NB4 (cell line): Measurements from ENCODE around the gene PLXNA2.

Experiments used
- DNase-seq: peaks from one replicate; pipeline ENCODE4 v3.0.0; 2010; ENCODE audit warnings: low read depth
- H3K4me3 ChIP-seq: one replicate; pipeline ENCODE4 v1.5.1; 2011; ENCODE audit warnings: mild to moderate bottlenecking, low read depth, low read length, moderate library complexity
- MYC ChIP-seq: IDR thresholded peaks from 2 replicates; pipeline ENCODE4 v1.6.1; 2011; ENCODE audit warnings: low read depth, low read length
- POLR2A ChIP-seq: IDR thresholded peaks from 2 replicates; pipeline ENCODE4 v1.6.1; 2011; ENCODE audit warnings: mild to moderate bottlenecking; ENCODE audit not compliant: insufficient read length; ENCODE audit errors: extremely low read depth
- TF ChIP-seq, protein P1 (sequence below): IDR thresholded peaks from one replicate; pipeline ENCODE4 v1.5.1; 2012; ENCODE audit warnings: low read depth, low read length
- TF ChIP-seq, protein P2 (sequence below): IDR thresholded peaks from 2 replicates; pipeline ENCODE4 v1.6.1; 2011; ENCODE audit warnings: low read depth, low read length

The PLXNA2 gene

DNA sequence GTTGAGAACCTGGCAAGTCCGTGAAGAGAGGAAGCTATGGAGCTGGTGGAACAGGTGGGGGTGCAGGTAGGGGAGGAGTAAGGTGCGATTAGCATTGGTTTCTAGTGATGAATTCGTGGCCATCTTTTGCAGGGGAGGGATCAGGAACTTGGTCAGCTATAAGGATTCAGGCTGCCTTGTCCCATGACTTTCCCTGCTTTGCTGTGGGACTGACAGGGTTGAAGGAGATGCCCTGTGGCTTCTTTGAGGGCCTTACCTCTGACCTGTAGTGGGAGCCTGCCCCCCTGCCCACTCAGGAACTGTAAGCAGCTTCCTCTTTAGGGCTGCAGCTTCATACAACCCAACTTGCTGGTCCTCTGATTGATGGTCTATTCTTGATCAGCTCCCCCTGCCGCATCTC lies 248.6 kb downstream of the PLXNA2 start:
- H3K4me3 ChIP-seq: no peak overlapping the region
- DNase-seq: no peak
- TF ChIP-seq, protein P1, sequence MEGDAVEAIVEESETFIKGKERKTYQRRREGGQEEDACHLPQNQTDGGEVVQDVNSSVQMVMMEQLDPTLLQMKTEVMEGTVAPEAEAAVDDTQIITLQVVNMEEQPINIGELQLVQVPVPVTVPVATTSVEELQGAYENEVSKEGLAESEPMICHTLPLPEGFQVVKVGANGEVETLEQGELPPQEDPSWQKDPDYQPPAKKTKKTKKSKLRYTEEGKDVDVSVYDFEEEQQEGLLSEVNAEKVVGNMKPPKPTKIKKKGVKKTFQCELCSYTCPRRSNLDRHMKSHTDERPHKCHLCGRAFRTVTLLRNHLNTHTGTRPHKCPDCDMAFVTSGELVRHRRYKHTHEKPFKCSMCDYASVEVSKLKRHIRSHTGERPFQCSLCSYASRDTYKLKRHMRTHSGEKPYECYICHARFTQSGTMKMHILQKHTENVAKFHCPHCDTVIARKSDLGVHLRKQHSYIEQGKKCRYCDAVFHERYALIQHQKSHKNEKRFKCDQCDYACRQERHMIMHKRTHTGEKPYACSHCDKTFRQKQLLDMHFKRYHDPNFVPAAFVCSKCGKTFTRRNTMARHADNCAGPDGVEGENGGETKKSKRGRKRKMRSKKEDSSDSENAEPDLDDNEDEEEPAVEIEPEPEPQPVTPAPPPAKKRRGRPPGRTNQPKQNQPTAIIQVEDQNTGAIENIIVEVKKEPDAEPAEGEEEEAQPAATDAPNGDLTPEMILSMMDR: no peak
- TF ChIP-seq POLR2A: no peak
- TF ChIP-seq, protein P2, sequence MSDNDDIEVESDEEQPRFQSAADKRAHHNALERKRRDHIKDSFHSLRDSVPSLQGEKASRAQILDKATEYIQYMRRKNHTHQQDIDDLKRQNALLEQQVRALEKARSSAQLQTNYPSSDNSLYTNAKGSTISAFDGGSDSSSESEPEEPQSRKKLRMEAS: no peak
- TF ChIP-seq MYC: no peak

DNA sequence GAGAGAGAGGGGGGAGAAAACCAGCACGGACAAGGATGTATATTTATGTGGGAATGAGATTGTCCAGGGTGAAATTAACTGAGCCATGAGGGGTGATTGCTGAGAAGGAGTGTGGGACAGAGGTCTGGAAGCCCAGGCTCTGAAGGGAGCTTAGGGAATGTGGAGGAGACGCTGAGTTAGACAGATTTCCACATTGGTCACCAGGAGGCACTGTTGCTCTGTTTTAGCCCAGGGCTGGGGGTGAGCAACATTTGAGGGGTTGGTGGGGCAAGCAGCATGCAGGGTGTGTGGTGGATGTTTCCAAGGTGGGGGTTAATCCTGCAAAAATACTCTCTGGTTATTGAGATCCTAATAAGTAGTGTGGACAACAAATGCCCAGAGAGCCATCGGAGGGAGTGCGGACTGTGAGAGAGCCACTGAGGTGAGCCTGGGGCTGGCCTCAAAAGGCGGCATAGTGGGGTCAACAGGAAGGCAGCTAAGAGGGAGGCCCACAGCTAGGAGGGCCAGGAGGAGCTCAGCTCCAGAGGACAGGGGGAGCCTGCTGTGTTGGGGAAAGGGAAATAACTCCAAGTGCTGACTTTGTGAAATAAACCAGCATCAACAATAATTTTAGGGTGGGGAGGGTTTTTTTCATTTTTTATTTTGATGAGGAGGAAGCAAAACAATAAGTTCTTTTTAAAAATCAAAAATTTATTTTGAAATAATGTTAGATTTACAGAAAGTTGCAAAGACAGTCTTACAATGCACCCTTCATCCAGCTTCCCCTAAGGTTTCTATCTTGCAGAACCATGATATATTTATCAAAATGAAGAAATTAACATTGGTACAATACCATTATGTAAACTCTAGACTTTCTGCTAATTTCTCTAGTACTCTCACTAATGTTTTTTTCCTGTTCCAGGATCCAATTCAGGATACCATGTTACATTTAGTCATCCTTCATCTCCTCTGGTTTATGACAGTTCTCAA lies 250.4 kb downstream of the PLXNA2 start:
- DNase-seq: peak; percentile 17
- H3K4me3 ChIP-seq: no peak overlapping the region
- no peak for TF ChIP-seq POLR2A
- TF ChIP-seq, protein P2: no peak
- TF ChIP-seq MYC: no peak
- TF ChIP-seq, protein P1: peak; percentile 22

DNA sequence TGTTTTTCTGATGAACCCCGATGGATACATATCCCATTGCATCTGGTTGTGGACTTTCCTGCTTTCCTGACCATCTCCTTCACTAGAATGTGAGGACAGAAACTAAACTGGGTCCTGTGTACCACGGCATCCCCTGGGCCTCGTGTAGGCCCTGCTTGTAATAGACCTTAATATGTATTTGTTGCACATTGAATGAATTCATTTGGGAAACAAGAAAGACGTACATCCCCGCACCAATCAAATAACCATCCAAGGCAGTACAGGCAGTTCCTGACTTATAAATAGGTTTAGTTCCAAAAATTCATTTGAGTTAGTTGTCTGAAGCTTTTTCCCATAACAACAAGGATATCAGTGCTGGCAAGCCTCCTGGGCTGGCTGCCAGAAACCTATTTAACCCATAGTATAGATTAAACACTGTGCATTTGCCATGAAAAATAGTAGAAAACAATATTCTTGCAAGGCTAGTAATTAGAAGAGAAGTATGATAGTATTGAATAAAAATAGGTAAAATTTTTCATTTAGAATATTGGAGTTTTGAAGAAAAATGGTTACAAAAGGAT lies 251.4 kb downstream of the PLXNA2 start:
- no peak overlapping the region for H3K4me3 ChIP-seq
- no peak for TF ChIP-seq POLR2A
- TF ChIP-seq MYC: no peak
- TF ChIP-seq, protein P1: no peak
- TF ChIP-seq, protein P2: no peak
- no peak for DNase-seq

DNA sequence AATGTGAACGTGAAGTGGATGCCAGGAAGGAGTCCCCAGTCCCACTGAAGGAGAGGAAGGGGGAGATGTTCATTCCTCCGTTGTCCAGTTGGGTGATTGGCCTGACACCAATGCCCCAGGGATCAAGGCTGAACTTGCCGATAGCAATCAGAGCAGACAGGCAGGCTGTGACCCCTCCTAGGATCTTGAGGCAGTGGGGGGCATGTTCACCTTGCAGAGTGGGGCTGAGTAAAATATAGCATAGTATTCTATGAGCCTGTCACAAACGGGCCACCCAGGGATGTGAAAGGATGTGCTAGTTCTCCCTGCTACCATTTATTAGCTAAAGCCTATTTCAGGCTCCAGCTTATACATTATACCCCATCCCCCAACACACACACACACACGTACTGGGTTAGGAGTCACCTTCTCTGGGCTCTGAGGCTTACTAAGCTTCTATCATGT lies 252.6 kb downstream of the PLXNA2 start:
- TF ChIP-seq, protein P2: no peak
- no peak for DNase-seq
- no peak overlapping the region for H3K4me3 ChIP-seq

DNA sequence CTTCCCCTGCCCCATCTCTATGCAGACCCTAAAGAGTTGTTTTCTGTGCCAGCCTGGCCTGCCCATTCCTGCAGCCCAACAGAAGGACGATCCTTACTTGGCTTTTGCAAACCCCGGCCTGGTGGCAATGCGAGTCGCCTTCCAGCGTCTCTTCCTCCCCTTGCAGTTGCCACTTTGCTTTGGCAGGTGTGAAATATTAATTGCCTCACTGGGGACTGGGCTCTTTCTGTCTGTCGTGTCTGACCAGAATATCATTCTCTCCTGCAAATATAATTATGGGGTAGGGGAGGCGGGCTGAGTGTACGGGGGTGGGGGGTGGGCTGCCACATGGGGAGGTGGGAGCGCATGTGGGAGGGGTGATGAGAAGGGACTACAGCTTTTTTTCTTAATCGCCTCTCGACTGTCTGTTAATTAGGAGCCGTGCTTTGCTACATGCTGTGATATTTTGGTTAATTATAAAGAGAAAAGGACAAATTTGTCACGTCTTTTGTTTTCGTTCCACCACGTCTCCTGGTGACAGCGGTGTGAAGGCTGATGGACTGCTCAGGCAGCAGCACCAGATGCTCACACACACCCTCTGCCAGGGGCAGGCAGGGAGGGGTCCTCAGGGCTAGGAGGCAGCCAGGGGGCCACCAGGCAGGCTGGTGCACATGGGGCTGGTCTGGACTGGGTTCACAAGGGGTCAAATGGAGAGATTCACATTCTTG lies 253.2 kb downstream of the PLXNA2 start:
- no peak for DNase-seq
- no peak overlapping the region for H3K4me3 ChIP-seq
- TF ChIP-seq, protein P1: no peak
- TF ChIP-seq, protein P2: no peak
- TF ChIP-seq MYC (no peak), POLR2A (no peak)

DNA sequence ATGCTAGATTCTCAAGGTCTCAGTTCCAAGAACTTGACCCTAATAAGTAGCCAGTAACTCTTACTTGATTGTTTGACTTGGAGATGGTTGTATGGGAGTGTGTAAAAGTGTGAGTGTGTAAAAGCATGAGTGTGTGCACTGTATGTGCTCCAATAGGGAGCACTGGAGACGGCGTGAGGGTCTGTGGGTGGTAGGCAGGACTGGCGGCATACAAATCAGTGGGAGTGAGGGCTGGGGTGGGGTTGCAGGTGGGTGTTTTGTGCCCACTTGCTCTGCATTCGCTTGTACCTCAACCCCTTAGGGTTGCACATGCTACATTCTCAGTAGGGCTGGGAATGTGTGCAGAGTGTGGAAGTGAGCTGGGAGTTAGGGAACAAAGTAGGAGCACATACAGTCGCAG lies 253.7 kb downstream of the PLXNA2 start:
- TF ChIP-seq, protein P1: no peak
- TF ChIP-seq MYC: no peak
- TF ChIP-seq, protein P2: no peak
- TF ChIP-seq POLR2A: no peak
- DNase-seq: no peak
- no peak overlapping the region for H3K4me3 ChIP-seq
